T-helper 17 cell (primary cell): ENCODE data around the gene ZNF516. TPM values are rescaled to one million over a fixed set of nuclear protein-coding genes. Genes with fewer than 3 reads are reported as not detected.

Source experiments
- ATAC-seq: fragments of 150-1000 bp; cut with Tn5 transposase; 2 replicates; pipeline ENCODE4 v1.10.0; 2021; ENCODE audit warnings: mild to moderate bottlenecking, moderate library complexity
- DNase-seq, 3 donors: peaks; one replicate each; pipeline versions ENCODE4 v3.0.0 to v3.0.0-alpha.2; 2020 to 2021
- H3K9me3 ChIP-seq: one replicate; pipeline ENCODE4 v1.7.0; 2013; ENCODE audit warnings: low read length, mild to moderate bottlenecking; ENCODE audit not compliant: control insufficient read depth, poor library complexity, severe bottlenecking
- H3K27ac Mint-ChIP-seq: one replicate; pipeline ENCODE4 v1.8.0; 2022; ENCODE audit warnings: mild to moderate bottlenecking, moderate library complexity, mixed read lengths
- H3K27me3 Mint-ChIP-seq: one replicate; pipeline ENCODE4 v1.8.0; 2022; ENCODE audit warnings: mixed read lengths
- H3K36me3 Mint-ChIP-seq: one replicate; pipeline ENCODE4 v1.8.0; 2022; ENCODE audit warnings: low read depth, mixed read lengths
- H3K4me1 Mint-ChIP-seq: one replicate; pipeline ENCODE4 v1.8.0; 2022; ENCODE audit warnings: mild to moderate bottlenecking, mixed read lengths
- H3K4me3 Mint-ChIP-seq: one replicate; pipeline ENCODE4 v1.8.0; 2022; ENCODE audit warnings: mild to moderate bottlenecking, moderate library complexity, mixed read lengths
- total RNA-seq, 4 donors: library from RNA in 2 of 4; stranded (reverse) in 2 of 4; gene quantifications; one replicate each; pipeline ENCODE4 v1.2.3 and lab custom pipeline; 2022 to 2026

Gene ZNF516
- total RNA-seq, 2 donors from 2014 or later = 16.5 to 29.6 TPM

- H3K27ac Mint-ChIP-seq = no peak overlapping the region
- DNase-seq = no peak
- peaks cover 10% of the 10 kb centered on the region for H3K4me1 Mint-ChIP-seq
- ATAC-seq = no peak
- H3K27me3 Mint-ChIP-seq = no peaks in the 10 kb centered on the region
- peaks cover 1% of the 10 kb centered on the region for H3K36me3 Mint-ChIP-seq
- no peak overlapping the region for H3K4me3 Mint-ChIP-seq
- no peaks in the 10 kb centered on the region for H3K9me3 ChIP-seq
Measured at GRCh38 chr18:76367168-76368125, 127.6 kb downstream of the ZNF516 start.

DNA sequence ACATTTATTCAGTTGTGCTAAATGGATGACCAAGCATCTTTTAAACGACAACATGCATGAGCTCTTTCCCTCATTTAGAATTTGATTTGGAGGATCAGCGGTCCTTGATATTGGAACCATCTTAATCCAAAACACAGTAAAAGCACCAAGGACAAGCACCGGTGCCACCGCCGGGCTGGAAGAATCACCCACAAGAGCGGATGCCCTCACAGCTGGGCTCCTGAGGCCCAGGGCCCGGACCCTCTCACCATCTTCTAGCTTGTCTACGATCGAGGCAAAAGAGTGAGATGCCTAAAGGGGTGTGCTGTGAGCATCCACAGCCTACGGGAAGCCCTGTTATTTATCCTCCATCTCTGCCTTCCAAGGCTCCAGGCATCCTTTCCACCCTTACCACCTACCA, 129.5 kb downstream of the ZNF516 start:
- Mint-ChIP-seq H3K27ac (no peak overlapping the region), H3K36me3 (peaks cover 2% of the 10 kb centered on the region)

DNA sequence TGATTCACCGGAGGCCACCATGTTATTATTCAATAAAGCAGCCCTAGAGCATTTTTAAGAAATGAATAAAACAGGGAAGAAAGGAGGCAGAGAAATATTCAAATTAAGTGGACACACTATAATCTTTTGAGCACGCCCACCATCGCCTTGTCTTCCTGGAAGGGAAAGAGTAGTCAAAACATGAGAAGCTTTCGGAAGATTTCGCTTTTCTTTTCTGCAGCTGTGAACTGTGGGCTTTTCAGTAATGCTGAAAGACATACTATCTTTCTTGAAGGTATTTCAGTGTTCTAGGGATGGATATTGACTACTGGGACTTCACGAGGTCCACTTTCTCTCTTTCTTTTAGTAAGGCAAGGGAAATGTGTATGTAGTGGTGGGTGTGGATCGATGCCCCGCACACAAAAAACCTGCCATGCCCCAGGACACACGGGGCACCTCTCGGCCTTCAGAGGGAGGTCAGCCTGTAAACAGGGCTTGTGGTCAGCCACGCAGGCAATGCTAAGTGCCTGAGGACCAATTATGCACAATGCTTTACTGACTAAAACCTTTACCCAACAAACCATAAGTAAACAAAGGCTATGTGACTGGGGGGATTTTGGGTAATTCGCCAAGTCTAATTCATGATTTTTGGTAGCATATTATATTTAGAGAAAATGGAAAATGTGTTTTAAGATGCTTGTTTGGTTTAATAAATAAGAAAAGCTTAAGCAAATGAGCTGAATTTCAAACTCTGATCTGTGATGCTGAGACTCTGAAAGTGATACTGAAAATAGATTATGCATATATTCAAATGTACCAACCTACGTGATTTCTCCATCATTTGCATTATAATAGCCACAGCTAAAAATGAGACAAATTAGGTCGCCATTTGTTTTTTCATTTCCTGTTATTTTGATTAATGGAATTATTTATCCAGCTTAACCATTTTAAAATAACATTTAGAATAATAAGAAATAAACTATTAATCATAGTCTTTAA, 130.5 kb downstream of the ZNF516 start:
- Mint-ChIP-seq H3K36me3 (peaks cover 2% of the 10 kb centered on the region), H3K4me3 (no peak overlapping the region), H3K27me3 (no peaks in the 10 kb centered on the region), H3K4me1 (peaks cover 12% of the 10 kb centered on the region), H3K27ac (peak overlapping the region; percentile 21)
- H3K9me3 ChIP-seq = no peaks in the 10 kb centered on the region
- ATAC-seq = no peak
- DNase-seq = no peak

More for the DNA sequence above, 129.5 kb downstream of the ZNF516 start:
- Mint-ChIP-seq H3K4me1 (peaks cover 10% of the 10 kb centered on the region), H3K4me3 (no peak overlapping the region), H3K27me3 (no peaks in the 10 kb centered on the region)
- DNase-seq = no peak
- ATAC-seq = no peak
- no peaks in the 10 kb centered on the region for H3K9me3 ChIP-seq

DNA sequence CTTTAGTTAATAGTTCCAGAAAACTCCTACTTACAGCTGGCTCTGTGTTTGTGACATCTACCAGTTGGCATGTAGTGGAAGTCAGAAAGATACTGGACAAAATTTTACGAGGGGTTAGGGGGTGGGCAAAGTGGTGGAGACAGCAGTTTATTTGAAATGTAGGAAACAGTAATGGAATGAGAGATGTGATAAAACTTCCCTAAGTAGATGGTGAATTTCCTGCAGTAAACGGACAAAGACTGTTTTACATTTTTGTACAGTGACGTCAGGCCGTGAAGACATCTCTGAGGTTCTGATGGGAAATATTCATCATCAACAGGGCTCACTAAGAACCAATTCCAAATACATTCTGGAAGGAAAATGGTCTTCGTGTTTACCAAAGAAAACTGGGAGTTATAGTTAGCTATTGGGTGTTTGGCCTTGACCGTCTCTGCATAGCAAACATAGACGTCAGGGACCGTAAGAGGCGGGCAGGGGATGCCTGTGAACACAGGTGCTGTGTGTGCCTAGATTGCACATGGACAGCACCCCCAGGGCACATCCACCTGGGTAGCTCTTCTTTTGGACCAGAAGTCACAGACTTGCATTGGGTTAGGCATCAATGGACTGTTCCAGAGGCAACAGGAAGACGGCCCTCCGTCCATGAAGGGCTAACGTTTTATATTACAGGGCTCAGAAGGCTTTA, 131.5 kb downstream of the ZNF516 start:
- no peak for ATAC-seq
- Mint-ChIP-seq H3K27me3 (no peaks in the 10 kb centered on the region), H3K36me3 (peaks cover 5% of the 10 kb centered on the region), H3K27ac (no peak overlapping the region), H3K4me3 (no peak overlapping the region), H3K4me1 (peaks cover 14% of the 10 kb centered on the region)
- H3K9me3 ChIP-seq = no peaks in the 10 kb centered on the region
- no peak for DNase-seq

GRCh38 chr18:76362676-76363075, 132.4 kb downstream of the ZNF516 start:
- ATAC-seq (no peak), DNase-seq (no peak)
- Mint-ChIP-seq H3K27ac (no peak overlapping the region), H3K27me3 (no peaks in the 10 kb centered on the region), H3K4me3 (no peak overlapping the region), H3K36me3 (peaks cover 5% of the 10 kb centered on the region), H3K4me1 (peaks cover 12% of the 10 kb centered on the region)
- H3K9me3 ChIP-seq = no peaks in the 10 kb centered on the region

GRCh38 chr18:76361219-76361618, 133.8 kb downstream of the ZNF516 start:
- no peak for DNase-seq
- no peak overlapping the region for H3K4me3 Mint-ChIP-seq

GRCh38 chr18:76359909-76360308, 135.1 kb downstream of the ZNF516 start:
- no peaks in the 10 kb centered on the region for H3K27me3 Mint-ChIP-seq
- peaks cover 6% of the 10 kb centered on the region for H3K4me1 Mint-ChIP-seq
- no peaks in the 10 kb centered on the region for H3K9me3 ChIP-seq
- peaks cover 5% of the 10 kb centered on the region for H3K36me3 Mint-ChIP-seq
- ATAC-seq (no peak), DNase-seq (no peak)
- H3K4me3 Mint-ChIP-seq = no peak overlapping the region
- no peak overlapping the region for H3K27ac Mint-ChIP-seq

More at GRCh38 chr18:76361219-76361618, 133.8 kb downstream of the ZNF516 start:
- no peaks in the 10 kb centered on the region for H3K9me3 ChIP-seq
- H3K27me3 Mint-ChIP-seq = no peaks in the 10 kb centered on the region
- ATAC-seq = no peak
- peaks cover 5% of the 10 kb centered on the region for H3K36me3 Mint-ChIP-seq
- H3K27ac Mint-ChIP-seq = no peak overlapping the region
- H3K4me1 Mint-ChIP-seq = peaks cover 8% of the 10 kb centered on the region

DNA sequence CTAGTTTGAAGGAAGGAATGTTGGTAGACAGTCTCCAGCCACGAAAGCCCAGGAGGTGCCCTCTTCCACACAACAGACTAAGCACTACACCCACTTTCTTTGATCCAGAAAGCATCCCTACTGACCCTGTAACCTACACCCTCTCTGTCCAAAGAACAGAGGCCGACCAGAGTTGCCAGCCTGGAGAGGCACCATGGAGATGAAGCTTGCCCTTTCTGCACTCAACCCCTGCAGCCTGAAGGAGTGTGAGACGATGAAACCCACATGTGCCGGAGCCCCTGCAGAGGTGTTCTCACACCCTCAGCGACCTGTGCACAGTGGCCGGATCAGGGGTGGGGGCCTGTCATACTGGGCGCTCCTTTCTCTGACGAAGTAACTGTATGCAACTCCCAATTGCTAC, 136.3 kb downstream of the ZNF516 start:
- H3K9me3 ChIP-seq = no peaks in the 10 kb centered on the region
- Mint-ChIP-seq H3K27ac (no peak overlapping the region), H3K4me1 (peaks cover 6% of the 10 kb centered on the region), H3K36me3 (peaks cover 5% of the 10 kb centered on the region), H3K4me3 (no peak overlapping the region), H3K27me3 (no peaks in the 10 kb centered on the region)
- DNase-seq = no peak
- no peak for ATAC-seq

DNA sequence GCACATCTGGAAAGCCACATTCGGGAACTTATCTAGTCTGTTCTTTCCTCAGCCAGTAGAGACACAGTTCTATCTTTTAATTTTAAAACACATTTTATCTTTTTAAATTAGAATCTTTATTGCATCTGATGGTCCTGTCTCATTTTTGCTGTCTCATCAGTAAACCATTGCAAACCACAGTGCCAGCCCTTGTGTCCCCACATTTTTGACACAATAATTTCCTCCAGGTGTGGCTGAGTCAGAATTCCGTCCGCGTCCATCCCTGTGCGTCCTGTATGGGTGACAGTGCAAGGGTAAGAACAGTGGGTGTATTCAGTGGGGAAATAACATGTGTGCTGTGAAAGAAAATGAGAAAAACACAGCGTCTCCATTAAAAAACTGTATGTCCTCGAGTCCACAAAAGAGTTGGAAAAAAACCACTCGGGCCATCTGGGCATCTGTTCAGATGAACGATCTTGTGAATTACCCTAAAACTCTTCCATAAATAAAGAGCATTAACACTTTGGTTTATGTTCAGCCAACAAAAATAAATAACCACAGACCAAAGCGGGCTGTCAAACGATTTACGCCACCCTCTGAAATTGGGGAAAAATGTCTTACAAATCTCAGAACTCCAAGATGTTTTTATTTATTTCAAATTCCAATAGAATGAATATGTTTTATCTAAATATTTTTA, 137.3 kb downstream of the ZNF516 start:
- DNase-seq (no peak), ATAC-seq (no peak)
- H3K4me3 Mint-ChIP-seq = no peak overlapping the region
- no peaks in the 10 kb centered on the region for H3K27me3 Mint-ChIP-seq
- no peaks in the 10 kb centered on the region for H3K9me3 ChIP-seq
- peaks cover 5% of the 10 kb centered on the region for H3K36me3 Mint-ChIP-seq
- no peak overlapping the region for H3K27ac Mint-ChIP-seq
- peaks cover 6% of the 10 kb centered on the region for H3K4me1 Mint-ChIP-seq

DNA sequence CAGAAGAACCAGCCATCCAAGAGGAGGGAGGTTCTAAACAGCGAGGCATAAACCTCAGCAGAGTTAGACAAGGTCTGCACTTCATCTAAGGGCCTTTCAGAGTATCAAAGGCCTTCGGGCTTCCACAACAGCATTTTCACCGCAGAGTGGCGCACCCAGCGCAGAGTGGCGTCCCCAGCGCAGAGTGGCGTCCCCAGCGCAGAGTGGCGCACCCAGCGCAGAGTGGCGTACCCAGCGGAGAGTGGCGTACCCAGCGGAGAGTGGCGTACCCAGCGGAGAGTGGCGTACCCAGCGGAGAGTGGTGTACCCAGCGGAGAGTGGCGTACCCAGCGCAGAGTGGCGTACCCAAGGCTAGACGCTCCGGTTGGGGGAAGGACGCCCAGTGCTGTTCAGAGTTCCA, 137.9 kb downstream of the ZNF516 start:
- H3K27me3 Mint-ChIP-seq = no peaks in the 10 kb centered on the region
- no peak for ATAC-seq
- H3K9me3 ChIP-seq = no peaks in the 10 kb centered on the region

DNA sequence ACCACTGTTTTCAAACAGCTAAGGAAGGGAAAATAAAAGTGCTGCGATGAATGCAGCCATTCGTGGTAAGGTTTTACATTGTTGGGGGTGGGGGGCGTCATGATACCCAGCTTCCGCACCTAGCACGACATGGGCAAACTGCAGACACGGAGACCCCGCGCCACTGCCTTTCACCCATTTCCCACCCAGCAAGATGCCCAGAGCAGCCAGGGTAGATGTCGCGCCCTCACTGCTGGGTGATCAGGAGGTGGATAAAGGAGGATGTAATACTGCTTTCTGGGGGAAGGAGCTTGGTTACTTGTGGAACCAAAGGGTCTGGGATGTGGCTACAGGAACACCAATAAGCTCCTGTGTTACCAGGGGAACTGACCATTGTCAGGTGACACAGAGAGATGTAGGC, 138.4 kb downstream of the ZNF516 start:
- Mint-ChIP-seq H3K4me1 (peaks cover 4% of the 10 kb centered on the region), H3K4me3 (no peak overlapping the region), H3K27ac (no peak overlapping the region), H3K27me3 (no peaks in the 10 kb centered on the region), H3K36me3 (peaks cover 2% of the 10 kb centered on the region)
- no peak for DNase-seq
- no peaks in the 10 kb centered on the region for H3K9me3 ChIP-seq
- ATAC-seq = no peak

More for the DNA sequence above, 137.9 kb downstream of the ZNF516 start:
- Mint-ChIP-seq H3K4me1 (peaks cover 4% of the 10 kb centered on the region), H3K27ac (no peak overlapping the region), H3K36me3 (peaks cover 2% of the 10 kb centered on the region), H3K4me3 (no peak overlapping the region)
- no peak for DNase-seq

DNA sequence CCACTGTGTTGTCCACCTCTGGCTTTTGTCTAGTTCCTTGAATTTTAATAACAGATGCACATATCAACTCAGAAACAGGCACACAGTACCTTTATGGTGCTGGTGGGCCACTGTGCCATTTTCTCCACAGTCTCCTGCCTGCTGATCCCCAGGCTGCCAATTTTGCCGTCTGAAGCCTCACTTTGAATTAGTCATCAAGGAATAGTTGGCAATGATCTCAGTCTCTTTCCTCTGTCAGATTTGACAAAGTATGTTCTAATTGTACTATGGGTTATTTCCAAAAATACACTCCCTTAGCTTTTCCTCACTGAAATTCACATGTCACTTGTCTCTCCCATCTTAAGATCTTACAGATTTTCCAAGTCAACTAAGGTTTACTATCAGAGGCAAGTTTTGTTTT, 140.7 kb downstream of the ZNF516 start:
- ATAC-seq = no peak
- H3K36me3 Mint-ChIP-seq = peaks cover 2% of the 10 kb centered on the region

More for the DNA sequence above, 140.7 kb downstream of the ZNF516 start:
- Mint-ChIP-seq H3K27ac (no peak overlapping the region), H3K4me3 (no peak overlapping the region), H3K27me3 (peaks cover 2% of the 10 kb centered on the region), H3K4me1 (peaks cover 2% of the 10 kb centered on the region)
- DNase-seq = no peak
- no peaks in the 10 kb centered on the region for H3K9me3 ChIP-seq
